DMS114 treated with DMSO at 0.1 percent for 48 hours (cell line): ENCODE measurements around the gene EML6.

ENCODE experiments used
- DNase-seq: peaks from one replicate; lab custom pipeline; 2025; ENCODE audit not compliant: unreplicated experiment; lab: John Stamatoyannopoulos, UW

The EML6 gene

GRCh38 chr2:54936766-54937165 lies 213.3 kb downstream of the EML6 start:
- no peak for DNase-seq

GRCh38 chr2:54939446-54940118 lies 216.1 kb downstream of the EML6 start:
- DNase-seq = no peak

GRCh38 chr2:54940723-54941122 lies 217.3 kb downstream of the EML6 start:
- DNase-seq = no peak

GRCh38 chr2:54941248-54941984 lies 218.0 kb downstream of the EML6 start:
- DNase-seq = no peak

GRCh38 chr2:54942373-54942772 lies 218.9 kb downstream of the EML6 start:
- no peak for DNase-seq

GRCh38 chr2:54944724-54945326 lies 221.4 kb downstream of the EML6 start:
- no peak for DNase-seq

- DNase-seq = no peak
These were observed 222.1 kb downstream of the EML6 start for GRCh38 chr2:54945391-54946219.

GRCh38 chr2:54946220-54946805 lies 222.9 kb downstream of the EML6 start:
- DNase-seq = no peak

GRCh38 chr2:54947136-54947535 lies 223.7 kb downstream of the EML6 start:
- DNase-seq = no peak

GRCh38 chr2:54947646-54948045 lies 224.2 kb downstream of the EML6 start:
- no peak for DNase-seq

GRCh38 chr2:54948120-54948519 lies 224.7 kb downstream of the EML6 start:
- no peak for DNase-seq

- no peak for DNase-seq
These were observed 226.0 kb downstream of the EML6 start for GRCh38 chr2:54949431-54949830.

- DNase-seq = no peak
These were observed 227.3 kb downstream of the EML6 start for GRCh38 chr2:54950811-54951210.

- no peak for DNase-seq
These were observed 229.0 kb downstream of the EML6 start for GRCh38 chr2:54952425-54952824.

GRCh38 chr2:54952978-54953456 lies 229.6 kb downstream of the EML6 start:
- DNase-seq = no peak

GRCh38 chr2:54954158-54954557 lies 230.7 kb downstream of the EML6 start:
- no peak for DNase-seq

- DNase-seq = no peak
These were observed 231.4 kb downstream of the EML6 start for GRCh38 chr2:54954705-54955357.

- no peak for DNase-seq
These were observed 232.1 kb downstream of the EML6 start for GRCh38 chr2:54955358-54956110.

GRCh38 chr2:54956111-54956627 lies 232.7 kb downstream of the EML6 start:
- no peak for DNase-seq
